Breast epithelium (tissue), 4 donors: Measurements from ENCODE around the gene ALDH5A1. TPM values are rescaled to one million over a fixed set of nuclear protein-coding genes. Genes with fewer than 3 reads are reported as not detected.

Experiments used
- DNase-seq, 2 donors: peaks; one replicate each; pipeline ENCODE4 v3.0.0-alpha.2; 2019; ENCODE audit warnings: low spot score in 2 of 2
- H3K27ac ChIP-seq, 2 donors: fragments of 200-600 bp; sonication (generic) in 1 of 2; one replicate each; pipeline ENCODE4 v1.5.1; 2016 to 2019; ENCODE audit warnings: mild to moderate bottlenecking in 1 of 2
- H3K27me3 ChIP-seq, 2 donors: fragments of 200-600 bp; sonication (generic) in 1 of 2; one replicate each; pipeline versions ENCODE4 v1.5.1 to v1.6.0; 2017 to 2019; ENCODE audit warnings: control low read depth in 1 of 2, mild to moderate bottlenecking in 1 of 2
- H3K36me3 ChIP-seq: fragments of 200-600 bp; one replicate; pipeline ENCODE4 v1.5.1; 2019
- H3K4me1 ChIP-seq, 2 donors: fragments of 200-600 bp; sonication (generic); one replicate each; pipeline ENCODE4 v1.5.1; 2016 to 2019; ENCODE audit warnings: control low read depth in 1 of 2
- H3K4me3 ChIP-seq, 3 donors: fragments of 200-600 bp; sonication (generic); 1 replicate in 2 of 3; 2 replicates in 1 of 3; pipeline ENCODE4 v1.5.1; 2016 to 2019; ENCODE audit warnings: mild to moderate bottlenecking in 3 of 3, moderate library complexity in 2 of 3
- H3K9me3 ChIP-seq, 2 donors: fragments of 200-600 bp; sonication (generic) in 1 of 2; one replicate each; pipeline ENCODE4 v1.5.1; 2016 to 2019; ENCODE audit warnings: control low read depth in 1 of 2
- POLR2A ChIP-seq: fragments of 450-650 bp; IDR thresholded peaks from one replicate; pipeline ENCODE4 v1.6.1; 2016; ENCODE audit warnings: antibody characterized with exemption, mild to moderate bottlenecking, moderate library complexity
- POLR2AphosphoS5 ChIP-seq, 3 donors: sonication (generic); formaldehyde crosslinking; IDR thresholded peaks; one replicate each; pipeline ENCODE4 v1.6.1; 2017; ENCODE audit warnings: antibody characterized with exemption in 3 of 3
- intact Hi-C: fragments of 100-400 bp; cut with DNase I; formaldehyde crosslinking; loops from one replicate; pipeline ENCODE4 v1.15.1; 2023; ENCODE audit warnings: low total_unique reads
- total RNA-seq, 3 donors: library from RNA; depleted of rRNA; stranded (reverse); fragments of >200 nt; gene quantifications; one replicate each; pipeline ENCODE4 v1.1.0, GENCODE V29; 2016
- TF ChIP-seq, protein P1 (sequence below), 3 donors: fragments of 450-650 bp; IDR thresholded peaks; one replicate each; pipeline ENCODE4 v1.5.1; 2016 to 2017; ENCODE audit warnings: antibody characterized with exemption in 3 of 3, mild to moderate bottlenecking in 3 of 3, moderate library complexity in 3 of 3

ALDH5A1 gene
- total RNA-seq, 3 donors from 2014 or later: 3.9 to 6.4 (median 6.1) TPM

- DNase-seq: no peak
- intact Hi-C loops: no loop called here
- no peaks in the 10 kb centered on the region for H3K9me3 ChIP-seq
- H3K36me3 ChIP-seq: no peaks in the 10 kb centered on the region
- peaks cover 0 to 5% of the 10 kb centered on the region in 2 donors for H3K27me3 ChIP-seq
- TF ChIP-seq, protein P1, sequence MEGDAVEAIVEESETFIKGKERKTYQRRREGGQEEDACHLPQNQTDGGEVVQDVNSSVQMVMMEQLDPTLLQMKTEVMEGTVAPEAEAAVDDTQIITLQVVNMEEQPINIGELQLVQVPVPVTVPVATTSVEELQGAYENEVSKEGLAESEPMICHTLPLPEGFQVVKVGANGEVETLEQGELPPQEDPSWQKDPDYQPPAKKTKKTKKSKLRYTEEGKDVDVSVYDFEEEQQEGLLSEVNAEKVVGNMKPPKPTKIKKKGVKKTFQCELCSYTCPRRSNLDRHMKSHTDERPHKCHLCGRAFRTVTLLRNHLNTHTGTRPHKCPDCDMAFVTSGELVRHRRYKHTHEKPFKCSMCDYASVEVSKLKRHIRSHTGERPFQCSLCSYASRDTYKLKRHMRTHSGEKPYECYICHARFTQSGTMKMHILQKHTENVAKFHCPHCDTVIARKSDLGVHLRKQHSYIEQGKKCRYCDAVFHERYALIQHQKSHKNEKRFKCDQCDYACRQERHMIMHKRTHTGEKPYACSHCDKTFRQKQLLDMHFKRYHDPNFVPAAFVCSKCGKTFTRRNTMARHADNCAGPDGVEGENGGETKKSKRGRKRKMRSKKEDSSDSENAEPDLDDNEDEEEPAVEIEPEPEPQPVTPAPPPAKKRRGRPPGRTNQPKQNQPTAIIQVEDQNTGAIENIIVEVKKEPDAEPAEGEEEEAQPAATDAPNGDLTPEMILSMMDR (IDR thresholded peaks at IDR 0.05): no peak
- TF ChIP-seq POLR2A (no peak), POLR2AphosphoS5 (IDR thresholded peaks at IDR 0.05) (no peak)
- H3K4me3 ChIP-seq: no peak overlapping the region
- H3K4me1 ChIP-seq: no peaks in the 10 kb centered on the region
- H3K27ac ChIP-seq: no peak overlapping the region
Measured at GRCh38 chr6:24549674-24550353, 55.0 kb downstream of the ALDH5A1 start.

GRCh38 chr6:24551139-24551538 is 56.4 kb downstream of the ALDH5A1 start:
- Histone ChIP-seq H3K4me3 (no peak overlapping the region), H3K27ac (no peak overlapping the region), H3K4me1 (no peaks in the 10 kb centered on the region), H3K27me3 (peaks cover 0 to 5% of the 10 kb centered on the region in 2 donors), H3K36me3 (no peaks in the 10 kb centered on the region), H3K9me3 (no peaks in the 10 kb centered on the region)
- intact Hi-C loops: no loop called here
- no peak for DNase-seq
- TF ChIP-seq POLR2A (no peak), POLR2AphosphoS5 (IDR thresholded peaks at IDR 0.05) (no peak)
- TF ChIP-seq, protein P1 (IDR thresholded peaks at IDR 0.05): no peak

- no peak overlapping the region for H3K27ac ChIP-seq
- no peaks in the 10 kb centered on the region for H3K36me3 ChIP-seq
- H3K27me3 ChIP-seq: no peaks in the 10 kb centered on the region
- no peak overlapping the region for H3K4me3 ChIP-seq
- TF ChIP-seq, protein P1 (IDR thresholded peaks at IDR 0.05): no peak
- intact Hi-C loops: no loop called here
- no peaks in the 10 kb centered on the region for H3K4me1 ChIP-seq
- DNase-seq: no peak
- no peaks in the 10 kb centered on the region for H3K9me3 ChIP-seq
Measured at GRCh38 chr6:24554474-24554873, 59.7 kb downstream of the ALDH5A1 start.

- no peak for DNase-seq
- Histone ChIP-seq H3K4me3 (no peak overlapping the region), H3K36me3 (no peaks in the 10 kb centered on the region), H3K4me1 (no peaks in the 10 kb centered on the region), H3K9me3 (no peaks in the 10 kb centered on the region), H3K27me3 (no peaks in the 10 kb centered on the region), H3K27ac (no peak overlapping the region)
- TF ChIP-seq POLR2AphosphoS5 (IDR thresholded peaks at IDR 0.05) (no peak), POLR2A (no peak)
- TF ChIP-seq, protein P1 (IDR thresholded peaks at IDR 0.05): no peak
- intact Hi-C loops: no loop called here
Measured at GRCh38 chr6:24558516-24558915, 63.7 kb downstream of the ALDH5A1 start.

DNA sequence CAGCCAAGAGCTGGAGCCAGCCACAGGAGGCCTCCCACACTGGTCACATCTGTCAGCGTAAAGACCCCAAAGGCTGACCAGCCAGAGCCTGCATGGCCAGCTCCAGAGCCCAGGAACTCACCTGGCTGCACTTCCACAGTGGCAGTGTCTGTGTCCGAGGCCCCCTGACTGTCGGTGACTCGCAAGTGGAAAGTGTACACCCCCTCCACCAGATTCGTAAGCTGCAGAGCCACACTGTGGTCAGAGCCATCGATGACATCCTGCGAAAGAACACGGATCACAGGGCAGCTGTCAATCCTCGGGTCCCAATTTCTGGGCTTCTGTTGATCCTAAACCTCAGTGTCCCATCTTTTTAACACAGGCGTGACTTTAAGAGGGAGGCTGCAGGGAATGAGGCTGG is 69.3 kb downstream of the ALDH5A1 start:
- intact Hi-C loops: no loop called here
- TF ChIP-seq, protein P1 (IDR thresholded peaks at IDR 0.05): no peak
- TF ChIP-seq POLR2A (no peak), POLR2AphosphoS5 (IDR thresholded peaks at IDR 0.05) (no peak)
- no peak overlapping the region for H3K4me3 ChIP-seq
- H3K27ac ChIP-seq: no peak overlapping the region
- H3K36me3 ChIP-seq: no peaks in the 10 kb centered on the region
- H3K27me3 ChIP-seq: no peaks in the 10 kb centered on the region
- DNase-seq: no peak
- no peaks in the 10 kb centered on the region for H3K9me3 ChIP-seq
- H3K4me1 ChIP-seq: no peaks in the 10 kb centered on the region
